GM12801 (cell line): ENCODE results near the gene SOX2.

Experiments used
- CTCF ChIP-seq: IDR thresholded peaks from one replicate; pipeline ENCODE4 v1.5.1; 2011; ENCODE audit warnings: control low read depth; ENCODE audit not compliant: insufficient read length; ENCODE audit errors: extremely low read depth

Gene SOX2

GRCh38 chr3:181699171-181699903 is 12.4 kb upstream of the SOX2 start:
- TF ChIP-seq CTCF, result no peak

- TF ChIP-seq CTCF, result no peak
Measured at GRCh38 chr3:181700168-181701087, 11.3 kb upstream of the SOX2 start.

DNA sequence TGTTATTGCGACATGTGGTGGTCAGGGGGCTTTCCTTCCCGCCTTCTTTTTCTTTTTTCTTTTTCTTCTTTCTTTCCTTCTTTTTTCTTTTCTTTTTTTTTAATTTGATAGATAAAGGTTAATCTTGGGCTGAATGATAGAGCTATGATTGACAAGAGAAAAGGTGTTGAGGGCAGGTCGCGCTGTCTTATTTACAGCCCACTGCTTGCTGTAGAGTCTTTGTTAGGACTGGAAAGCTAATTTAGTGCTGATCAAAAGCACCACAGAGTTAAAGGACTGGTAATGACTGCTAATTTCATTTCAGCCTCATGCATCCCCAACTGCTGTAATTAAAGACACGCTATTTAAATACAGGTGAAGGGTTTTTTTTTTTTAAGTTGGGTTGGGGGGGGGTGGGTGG is 10.6 kb upstream of the SOX2 start:
- TF ChIP-seq CTCF, result no peak

DNA sequence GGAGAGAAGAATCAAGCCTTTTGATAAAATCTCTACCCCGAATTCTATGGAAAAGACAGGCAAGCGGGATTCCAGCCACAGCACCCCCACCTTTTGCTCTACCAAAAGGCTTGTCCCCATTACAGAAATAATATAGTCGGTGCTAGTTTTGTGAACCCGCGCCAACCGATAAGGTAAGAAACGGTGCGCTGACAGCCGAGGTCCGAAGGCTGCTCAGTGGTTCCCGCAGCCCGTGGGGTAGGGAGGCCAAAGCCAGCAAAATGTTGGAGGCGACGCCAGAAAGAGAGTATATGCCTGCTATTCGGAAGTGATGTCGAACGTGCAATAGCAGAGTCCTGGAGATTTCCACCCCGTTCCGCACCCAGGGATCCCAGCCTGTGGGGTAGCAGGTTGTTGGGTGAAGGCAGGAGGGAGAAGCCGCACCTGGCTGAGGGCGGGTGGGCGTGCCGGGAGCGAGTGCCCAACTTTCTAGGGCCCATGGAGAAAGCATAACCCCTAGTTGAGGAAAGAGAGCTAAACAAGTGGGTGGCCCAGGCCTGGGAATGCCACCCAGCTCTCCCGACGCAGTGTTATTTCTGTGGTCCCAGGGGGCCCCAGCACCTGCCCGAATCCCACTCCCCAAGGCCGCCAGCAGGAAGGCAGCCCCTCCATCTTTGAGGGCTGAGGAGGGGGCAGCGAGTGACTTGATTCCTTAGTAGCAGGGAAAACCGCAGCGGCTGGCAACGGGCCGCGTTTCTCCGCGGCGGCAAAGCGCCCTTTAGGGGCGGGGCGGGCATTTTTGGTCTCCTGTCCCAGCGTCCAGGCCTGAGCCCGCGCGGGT is 7.9 kb upstream of the SOX2 start:
- TF ChIP-seq CTCF, result no peak

DNA sequence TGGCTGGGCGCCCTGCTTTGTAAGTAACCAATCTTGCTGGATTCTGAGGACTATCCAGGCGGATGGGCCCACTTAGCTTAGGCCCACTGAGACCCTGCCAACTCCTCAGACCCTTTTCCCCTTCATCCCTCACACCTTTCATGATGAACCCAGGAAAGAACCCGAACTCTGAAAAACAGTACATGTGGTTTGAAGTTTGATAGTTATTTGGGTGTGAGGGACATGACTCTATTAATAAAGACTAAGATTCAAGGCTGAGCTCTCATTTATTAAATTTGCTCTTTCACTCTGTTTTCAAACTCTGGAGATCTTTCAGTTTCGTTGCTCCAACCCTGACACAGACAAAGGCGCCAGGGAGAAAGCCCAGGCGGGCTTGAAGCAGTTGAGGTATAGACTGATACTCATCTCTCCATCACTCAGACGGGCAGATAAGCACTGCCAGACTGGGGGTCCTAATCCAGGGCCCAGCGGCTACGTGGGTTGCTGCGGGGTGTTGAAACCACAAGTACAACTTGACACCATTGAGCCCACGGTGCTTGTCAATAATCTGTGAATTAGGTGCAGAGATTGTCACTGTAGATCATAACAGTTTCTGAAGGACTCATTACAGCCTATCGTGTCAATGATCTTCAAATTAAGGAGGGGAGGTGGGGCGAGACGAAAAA is 7.2 kb upstream of the SOX2 start:
- TF ChIP-seq CTCF, result no peak

DNA sequence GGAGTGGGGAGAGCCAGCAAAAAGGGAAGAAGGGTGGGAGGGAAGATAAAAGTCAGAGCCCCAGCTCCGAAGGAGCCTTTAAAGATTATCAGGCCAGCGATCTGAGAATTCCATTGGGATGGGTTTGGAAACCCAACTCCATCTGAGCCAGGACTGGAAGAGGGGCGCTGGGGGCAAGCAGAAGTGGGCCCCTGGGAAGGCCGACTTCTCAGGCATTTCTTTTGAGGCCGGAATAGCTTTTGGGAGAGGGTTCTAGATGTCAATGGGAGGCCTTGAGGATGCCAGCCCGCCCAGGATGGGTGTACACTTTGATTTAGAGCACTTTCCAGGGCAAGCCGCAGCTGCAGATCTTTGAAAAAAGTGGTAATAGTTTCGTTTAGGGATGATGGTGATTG is 6.6 kb upstream of the SOX2 start:
- TF ChIP-seq CTCF, result no peak
